Measurements from ENCODE around the gene CATSPER4.
"Not testable (repeated sequence)": the region's sequence is repeated elsewhere in the genome, so short reads cannot be mapped to it uniquely, and the experiment has no call there.

The CATSPER4 gene

GRCh38 chr1:26197301-26197700 is 6.9 kb downstream of the CATSPER4 start:
- no peak for DNase-seq

- no peak for DNase-seq
Measured at GRCh38 chr1:26197813-26198212, 7.4 kb downstream of the CATSPER4 start.

- no peak for DNase-seq
Measured at GRCh38 chr1:26200413-26200812, 10.0 kb downstream of the CATSPER4 start.

DNA sequence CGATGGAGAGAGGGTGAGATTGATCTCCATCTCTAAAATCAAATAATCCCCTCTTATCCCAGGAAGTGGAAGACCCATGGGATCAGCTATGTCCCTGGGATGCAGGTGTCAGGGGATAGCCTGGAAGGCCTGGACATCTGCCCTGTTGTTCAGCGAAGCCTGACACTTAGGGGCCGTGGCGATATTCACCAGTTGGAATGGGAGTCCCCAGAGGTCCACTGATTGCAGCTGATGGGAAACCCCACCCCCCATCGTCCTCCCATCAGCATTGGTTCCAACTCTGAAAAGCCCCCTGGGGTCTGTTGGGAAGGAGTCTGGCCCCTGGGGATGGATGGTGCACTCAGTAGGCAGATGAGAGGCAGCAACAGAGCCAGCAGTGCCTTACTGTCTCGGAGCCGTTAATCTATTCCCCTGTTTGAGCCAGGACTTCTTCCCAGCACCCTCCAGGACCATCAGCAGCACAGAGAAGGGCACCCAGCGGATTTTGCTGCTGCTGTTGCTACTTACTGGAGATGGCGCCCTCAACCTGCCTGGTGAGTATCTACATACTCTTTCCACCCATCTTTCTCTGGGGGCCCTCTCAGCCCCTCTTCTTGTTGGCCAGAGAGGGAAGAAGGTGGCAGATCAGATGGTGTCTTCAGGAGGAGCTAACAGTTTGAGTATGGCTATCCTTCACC is 13.4 kb downstream of the CATSPER4 start:
- peak; percentile 46 for DNase-seq

DNA sequence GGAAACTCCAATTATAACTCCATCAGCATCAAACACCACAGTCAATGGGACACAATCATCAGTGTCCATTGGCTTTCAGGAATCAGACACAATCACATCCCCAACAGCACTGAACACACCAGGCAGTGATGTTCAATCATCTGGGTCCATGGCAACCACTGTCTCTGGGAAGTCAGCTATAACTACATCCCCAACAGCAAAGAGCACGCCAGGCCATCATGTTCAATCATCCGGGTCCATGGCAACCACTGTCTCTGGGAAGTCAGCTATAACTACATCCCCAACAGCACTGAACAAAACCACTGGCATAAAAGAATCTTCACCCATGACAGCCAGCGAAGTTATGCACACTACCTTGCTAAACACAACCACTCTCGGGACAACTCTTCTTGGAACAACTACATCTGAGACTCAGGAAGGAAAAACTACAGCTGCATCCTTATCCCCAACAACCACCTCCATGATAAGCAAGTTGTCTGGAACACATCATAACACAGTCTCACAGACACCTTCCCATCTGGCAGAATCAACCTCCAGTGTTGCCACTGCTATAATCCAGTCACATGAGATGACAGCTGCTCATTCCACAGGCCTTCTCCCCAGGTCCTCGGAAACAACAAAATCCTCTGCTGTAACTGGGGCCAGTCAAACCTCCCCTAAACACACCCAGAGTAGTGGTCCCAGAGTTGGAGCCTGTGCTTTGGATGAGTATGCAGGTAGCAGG is 19.9 kb downstream of the CATSPER4 start:
- no peak for DNase-seq

DNA sequence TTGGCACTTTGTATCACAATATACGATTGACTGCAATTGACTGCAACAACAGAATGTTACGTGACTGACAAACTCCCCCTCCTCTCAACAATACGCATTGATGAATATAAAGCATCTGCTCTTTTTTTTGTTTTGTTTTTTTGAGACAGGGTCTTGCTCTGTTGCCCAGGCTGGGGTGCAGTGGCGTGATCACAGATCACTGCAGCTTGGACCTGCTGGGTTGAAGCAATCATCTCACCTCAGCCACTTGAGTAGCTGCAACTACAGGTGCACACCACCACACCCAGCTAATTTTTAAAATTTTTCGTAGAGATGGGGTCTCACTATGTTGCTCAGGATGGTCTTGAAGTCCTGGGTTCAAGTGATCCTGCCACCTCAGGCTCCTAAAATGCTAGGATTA is 22.3 kb downstream of the CATSPER4 start:
- DNase-seq, result no peak

DNA sequence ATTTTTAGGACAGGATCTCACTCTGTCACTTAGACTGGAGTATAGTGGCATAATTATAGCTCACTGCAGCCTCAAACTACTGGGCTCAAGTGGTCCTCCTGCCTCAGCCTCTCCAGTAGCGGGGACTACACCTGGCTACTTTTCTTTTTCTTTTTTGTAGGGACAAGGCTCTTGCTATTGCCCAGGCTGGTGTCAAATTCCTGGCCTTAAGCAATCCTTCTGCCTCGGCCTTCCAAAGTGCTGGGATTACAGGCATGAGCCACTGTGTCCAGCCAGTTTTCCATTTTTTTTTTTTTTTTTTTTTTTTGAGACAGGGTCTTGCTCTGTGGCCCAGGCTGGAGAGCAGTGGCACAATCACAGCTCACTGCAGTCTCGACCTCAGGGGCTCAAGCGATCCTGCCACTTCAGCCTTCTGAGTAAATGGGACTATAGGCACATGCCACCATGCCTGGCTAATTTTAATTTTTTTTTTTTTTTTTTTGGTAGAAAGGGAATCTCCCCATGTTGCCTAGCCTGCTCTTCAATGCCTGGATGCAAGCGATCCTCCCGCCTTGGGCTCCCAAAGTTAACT is 23.0 kb downstream of the CATSPER4 start:
- DNase-seq, result no peak

DNA sequence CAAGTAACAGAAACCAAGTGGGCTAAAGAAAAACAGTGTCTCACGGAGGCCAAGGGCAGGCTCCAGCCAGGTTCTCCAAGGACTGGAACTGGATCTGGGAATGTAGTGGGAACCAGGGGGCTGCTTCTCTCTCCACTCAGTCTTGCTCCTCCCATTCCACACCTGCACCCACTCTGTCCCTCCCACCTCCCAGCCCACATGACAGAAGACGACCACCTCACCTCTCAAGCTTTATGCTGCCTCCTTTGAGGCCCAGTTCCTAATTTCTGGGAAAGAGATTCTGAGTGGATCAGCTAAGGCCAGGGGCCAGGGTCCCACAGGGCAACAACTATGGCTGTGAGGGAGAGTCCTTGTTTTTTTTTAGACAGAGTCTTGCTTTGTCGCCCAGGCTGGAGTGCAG is 24.8 kb downstream of the CATSPER4 start:
- no peak for DNase-seq

- peak; percentile 52 for DNase-seq
Measured at GRCh38 chr1:26218906-26219494, 28.6 kb downstream of the CATSPER4 start.

DNA sequence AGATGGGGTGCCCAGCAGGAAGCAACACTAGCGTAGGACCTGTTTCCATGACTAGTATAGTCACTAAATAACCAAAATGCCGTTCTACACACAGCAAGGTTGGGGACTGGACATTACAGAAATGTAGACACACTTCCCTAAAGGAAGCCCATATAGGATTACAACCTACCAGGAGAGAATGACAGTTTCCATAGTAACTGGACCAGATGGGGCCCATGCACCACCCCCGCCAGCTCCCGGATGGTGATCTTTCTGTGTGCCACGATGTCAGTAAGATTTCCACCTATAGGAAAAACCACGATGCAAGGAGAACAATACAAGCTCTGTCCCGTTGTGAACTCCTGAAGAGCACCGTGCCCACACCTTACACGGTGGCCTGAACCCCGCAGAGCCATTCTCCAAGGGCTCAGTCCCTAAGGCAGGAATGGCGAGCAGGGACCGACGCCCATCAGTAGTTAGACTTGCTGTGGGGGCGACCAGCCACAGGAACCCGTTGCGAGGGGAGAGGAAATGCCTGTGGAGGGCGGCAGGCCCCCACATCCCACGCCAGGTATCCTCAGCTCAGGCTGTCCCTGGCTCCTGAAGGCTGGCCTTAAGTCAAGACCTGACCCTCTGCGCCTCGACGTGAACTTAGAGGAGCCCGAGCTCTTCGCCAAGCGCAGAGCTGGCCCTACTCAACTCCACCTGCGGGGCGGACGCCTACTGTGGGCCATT is 30.0 kb downstream of the CATSPER4 start:
- no peak for DNase-seq

DNA sequence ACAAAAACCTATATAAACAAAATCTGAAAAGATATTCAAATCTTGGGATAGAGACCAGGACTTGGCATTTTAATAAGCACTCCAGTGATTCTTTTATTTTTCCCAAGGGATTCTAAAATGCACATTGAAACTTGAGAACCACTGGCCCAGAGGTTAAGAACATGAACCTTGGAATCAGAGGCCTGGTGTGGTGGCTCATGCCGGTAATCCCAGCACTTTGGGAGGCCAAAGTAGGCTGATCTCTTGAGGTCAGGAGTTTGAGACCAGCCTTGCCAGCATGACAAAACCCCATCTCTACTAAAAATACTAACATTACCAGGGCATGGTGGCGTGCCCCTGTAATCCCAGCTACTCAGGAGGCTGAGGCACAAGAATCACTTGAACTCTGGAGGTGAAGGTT is 30.7 kb downstream of the CATSPER4 start:
- DNase-seq, result no peak

- no peak for DNase-seq
Measured at GRCh38 chr1:26224606-26225005, 34.2 kb downstream of the CATSPER4 start.

DNA sequence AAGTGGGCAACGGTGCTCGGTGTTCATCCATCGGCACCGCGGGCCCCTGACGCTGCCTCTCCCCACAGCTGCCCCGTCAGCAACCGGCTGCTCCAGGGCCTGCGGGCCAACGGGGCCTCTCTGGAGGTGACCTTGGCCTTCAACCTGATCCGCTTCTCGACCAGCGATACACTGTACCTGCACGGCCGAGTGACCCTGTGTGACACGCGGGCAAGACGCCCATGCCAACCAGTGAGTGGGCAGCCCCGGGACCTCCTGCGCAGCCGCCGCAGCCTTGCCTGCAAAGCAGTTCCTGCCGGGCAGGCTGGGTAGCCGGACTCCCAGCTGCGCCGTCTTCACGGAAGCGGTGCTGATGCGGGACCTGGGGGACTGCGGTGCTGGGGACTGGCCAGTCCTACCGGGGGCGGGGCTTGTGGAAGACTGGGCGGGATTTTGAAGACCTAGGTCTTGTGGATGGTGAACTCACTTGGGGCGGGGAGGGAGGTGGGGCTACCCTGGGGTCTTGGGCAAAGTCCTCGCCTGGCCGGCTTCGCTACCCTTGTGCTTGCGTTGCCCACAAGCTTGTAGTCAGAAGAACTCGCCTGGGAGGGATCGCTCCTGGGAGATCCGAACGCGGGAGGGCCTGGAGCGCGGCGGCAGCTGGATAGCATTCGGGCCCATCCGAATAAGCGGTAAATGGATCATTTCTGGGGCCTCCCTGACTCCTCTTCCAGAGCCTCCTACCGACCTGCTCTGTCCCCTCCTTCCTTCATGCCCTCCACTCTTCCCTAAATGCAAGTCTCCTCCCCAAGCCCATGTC is 34.8 kb downstream of the CATSPER4 start:
- DNase-seq, result peak; percentile 75

DNA sequence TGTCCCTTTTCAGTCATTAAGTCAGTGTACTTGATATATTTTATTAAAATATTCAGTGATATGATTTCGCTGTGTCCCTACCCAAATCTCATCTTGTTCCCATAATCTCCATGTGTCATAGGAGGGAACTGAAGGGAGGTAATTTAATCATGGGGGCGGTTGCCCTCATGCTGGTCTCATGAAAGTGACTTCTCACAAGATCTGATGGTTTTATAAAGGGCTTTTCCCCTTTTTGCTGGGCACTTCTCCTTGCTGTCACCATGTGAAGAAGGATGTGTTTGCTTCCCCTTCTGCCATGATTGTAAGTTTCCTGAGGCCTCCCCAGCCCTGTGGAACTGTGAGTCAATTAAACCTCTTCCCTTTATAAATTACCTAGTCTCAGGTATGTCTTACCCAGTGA is 40.3 kb downstream of the CATSPER4 start:
- DNase-seq, result not testable (repeated sequence)

DNA sequence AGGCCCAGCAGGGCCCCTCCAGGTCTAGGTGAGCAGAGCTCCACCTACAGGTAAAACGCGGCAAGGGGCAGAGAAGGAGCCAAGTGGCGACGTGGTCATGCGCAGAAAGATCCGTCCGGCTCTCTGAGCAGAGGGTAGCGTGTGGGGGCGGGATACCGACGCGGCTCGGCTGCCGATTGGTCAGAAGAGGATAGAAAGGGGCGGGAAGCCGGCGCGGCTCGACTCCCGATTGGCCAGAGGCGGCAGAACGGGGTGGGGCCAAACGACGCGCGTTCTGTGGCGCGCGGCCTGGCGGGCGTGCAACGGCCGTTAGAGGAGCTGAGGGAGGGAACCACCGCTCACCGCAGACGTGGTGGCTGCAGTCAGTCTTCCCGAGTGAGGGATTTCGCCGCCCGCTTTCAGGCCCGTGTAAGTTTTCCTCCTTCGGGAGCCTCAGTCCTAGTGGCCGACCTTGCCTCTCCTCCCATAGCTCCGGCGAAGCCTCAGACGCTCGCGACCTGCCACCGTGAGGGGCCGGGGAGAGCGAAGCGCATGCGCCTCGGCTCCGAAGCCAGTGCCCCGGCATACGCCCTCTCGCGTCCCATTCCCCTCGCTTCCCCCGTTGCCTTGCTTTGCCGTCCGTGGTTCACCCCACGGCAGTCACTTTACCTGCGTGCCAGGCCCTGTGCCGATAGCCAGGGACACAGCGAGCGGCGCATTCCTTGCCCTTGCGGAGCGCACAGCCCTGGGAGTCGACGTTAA is 43.7 kb downstream of the CATSPER4 start, which contains the start of gene CEP85:
Gene CEP85, plus strand, starts transcription at position 298 of the 741 bp plus-strand sequence. CDS start 5,584 bp downstream, outside the sequence.
- DNase-seq, result peak; percentile 99

- peak; percentile 71 for DNase-seq
Measured at GRCh38 chr1:26234644-26235370, 44.4 kb downstream of the CATSPER4 start.

- DNase-seq, result peak; percentile 68
Measured at GRCh38 chr1:26237230-26237966, 47.0 kb downstream of the CATSPER4 start.

GRCh38 chr1:26239936-26240335 is 49.5 kb downstream of the CATSPER4 start:
- DNase-seq, result no peak

Data from hematopoietic multipotent progenitor cell treated with erythropoietin and hydrocortisone succinate and interleukin-3 and kit ligand, for 4 days (in vitro differentiated cells).